ENCODE measurements around the gene IL10RB. TPM values are rescaled to one million over a fixed set of nuclear protein-coding genes. Genes with fewer than 3 reads are reported as not detected.

The IL10RB gene
- total RNA-seq, 1 donor from 2014 or later: 31.1 TPM

DNA sequence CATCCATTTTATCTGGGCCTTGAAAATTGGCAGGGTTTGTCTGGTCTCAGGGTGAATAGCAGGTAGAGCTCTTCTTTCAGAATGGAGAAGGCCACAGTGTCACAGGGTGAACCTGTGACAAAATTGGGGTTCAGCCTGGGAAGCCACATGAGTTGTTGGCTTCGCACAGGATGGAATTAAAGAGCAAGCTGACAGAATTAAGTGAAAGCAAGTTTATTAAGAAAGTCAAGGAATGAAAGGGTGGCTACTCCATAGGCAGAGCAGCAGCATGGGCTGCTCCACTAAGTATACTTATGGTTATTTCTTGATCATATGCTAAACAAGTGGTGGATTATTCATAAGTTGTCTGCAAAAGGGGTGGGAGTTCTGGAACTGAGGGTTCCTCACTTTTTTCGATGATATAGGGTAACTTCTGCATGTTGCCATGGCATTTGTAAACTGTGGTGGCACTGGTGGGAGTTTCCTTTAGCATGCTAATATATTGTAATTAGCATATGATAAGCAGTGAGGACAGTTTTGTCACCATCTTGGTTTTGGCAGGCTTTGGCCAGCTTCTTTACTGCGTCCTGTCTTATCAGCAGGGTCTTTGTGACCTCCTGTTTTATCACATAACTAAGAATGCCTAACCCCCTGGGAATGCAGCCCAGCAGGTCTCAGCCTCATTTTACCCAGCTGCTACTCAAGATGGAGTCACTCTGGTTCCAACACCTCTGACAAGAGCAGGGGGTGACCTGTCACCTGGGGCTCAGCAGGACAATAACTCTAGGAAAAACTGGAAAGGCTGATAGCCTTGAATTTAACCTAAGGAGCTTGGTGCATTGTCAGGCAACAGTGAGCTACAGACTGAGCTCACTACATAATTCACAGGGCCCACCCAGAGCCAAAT is 31.3 kb upstream of the IL10RB start:
- Histone ChIP-seq H3K4me3 (ENCODE audit: low read depth, low read length) (no peak overlapping the region), H3K27me3 (ENCODE audit: control insufficient read depth, insufficient read depth, low read length) (no peaks in the 10 kb centered on the region), H3K36me3 (ENCODE audit: control insufficient read depth, insufficient read depth, low read length) (no peaks in the 10 kb centered on the region)
- DNase-seq (ENCODE audit: low read depth) (no peak), FAIRE-seq (no peak)
- TF ChIP-seq, protein P1, sequence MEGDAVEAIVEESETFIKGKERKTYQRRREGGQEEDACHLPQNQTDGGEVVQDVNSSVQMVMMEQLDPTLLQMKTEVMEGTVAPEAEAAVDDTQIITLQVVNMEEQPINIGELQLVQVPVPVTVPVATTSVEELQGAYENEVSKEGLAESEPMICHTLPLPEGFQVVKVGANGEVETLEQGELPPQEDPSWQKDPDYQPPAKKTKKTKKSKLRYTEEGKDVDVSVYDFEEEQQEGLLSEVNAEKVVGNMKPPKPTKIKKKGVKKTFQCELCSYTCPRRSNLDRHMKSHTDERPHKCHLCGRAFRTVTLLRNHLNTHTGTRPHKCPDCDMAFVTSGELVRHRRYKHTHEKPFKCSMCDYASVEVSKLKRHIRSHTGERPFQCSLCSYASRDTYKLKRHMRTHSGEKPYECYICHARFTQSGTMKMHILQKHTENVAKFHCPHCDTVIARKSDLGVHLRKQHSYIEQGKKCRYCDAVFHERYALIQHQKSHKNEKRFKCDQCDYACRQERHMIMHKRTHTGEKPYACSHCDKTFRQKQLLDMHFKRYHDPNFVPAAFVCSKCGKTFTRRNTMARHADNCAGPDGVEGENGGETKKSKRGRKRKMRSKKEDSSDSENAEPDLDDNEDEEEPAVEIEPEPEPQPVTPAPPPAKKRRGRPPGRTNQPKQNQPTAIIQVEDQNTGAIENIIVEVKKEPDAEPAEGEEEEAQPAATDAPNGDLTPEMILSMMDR (IDR thresholded peaks at IDR 0.05; ENCODE audit: insufficient read depth, low read length, severe bottlenecking): no peak

DNA sequence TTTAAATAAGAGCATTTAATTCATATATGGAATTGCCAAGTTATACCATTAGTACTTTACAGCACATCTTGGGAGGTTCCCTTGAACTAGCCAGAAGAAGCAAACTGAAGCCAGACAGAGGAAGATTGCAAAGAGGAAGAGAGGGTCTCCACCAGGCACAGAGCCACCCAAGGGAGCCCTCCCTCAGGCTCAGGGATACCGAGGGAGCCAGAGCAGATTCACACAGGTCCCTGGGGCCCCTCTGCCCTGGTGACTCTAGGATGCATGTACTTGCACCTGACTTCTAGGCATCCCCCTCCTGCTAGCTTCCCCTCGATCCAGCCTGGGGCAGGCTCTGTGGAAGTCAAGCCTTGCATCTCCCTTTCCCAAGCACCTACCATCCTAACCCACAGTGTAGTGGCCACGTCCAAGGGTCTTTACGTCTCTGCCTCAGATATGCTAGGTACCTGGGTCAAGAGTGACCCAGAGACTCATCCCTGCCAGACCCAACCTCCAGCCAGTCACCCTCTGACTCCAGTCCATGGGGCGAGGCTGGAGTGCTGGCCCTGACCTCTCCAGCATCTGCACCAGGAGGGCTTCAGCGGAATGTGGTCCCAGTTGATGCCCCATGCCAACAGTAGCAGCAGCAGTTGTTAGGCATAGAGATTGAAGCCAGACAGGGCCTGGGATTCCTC is 30.0 kb upstream of the IL10RB start:
- Histone ChIP-seq H3K4me3 (ENCODE audit: low read depth, low read length) (no peak overlapping the region), H3K27me3 (ENCODE audit: control insufficient read depth, insufficient read depth, low read length) (no peaks in the 10 kb centered on the region), H3K36me3 (ENCODE audit: control insufficient read depth, insufficient read depth, low read length) (no peaks in the 10 kb centered on the region)
- TF ChIP-seq, protein P1 (IDR thresholded peaks at IDR 0.05; ENCODE audit: insufficient read depth, low read length, severe bottlenecking): no peak
- FAIRE-seq: no peak
- no peak for DNase-seq (ENCODE audit: low read depth)

DNA sequence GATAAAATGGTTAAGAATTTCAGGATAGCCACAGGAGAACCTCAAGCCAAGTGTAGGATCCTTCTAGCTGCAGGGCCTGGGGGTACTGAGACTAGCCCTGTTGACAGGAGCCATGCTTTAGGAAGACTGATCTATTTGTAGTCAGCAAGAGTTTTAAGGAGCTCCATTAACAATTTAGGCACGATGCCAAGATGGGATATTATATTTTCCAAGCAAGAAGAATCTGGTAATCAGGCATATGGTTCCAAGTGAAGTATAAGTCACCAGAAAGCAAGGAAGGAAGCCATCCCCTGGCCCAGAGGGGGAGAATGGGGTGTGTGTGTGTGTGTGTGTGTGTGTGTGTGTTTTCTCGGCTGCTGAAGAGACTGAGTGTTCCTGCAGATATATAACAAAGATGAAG is 29.4 kb upstream of the IL10RB start:
- FAIRE-seq: no peak
- H3K4me3 ChIP-seq (ENCODE audit: low read depth, low read length): no peak overlapping the region
- no peak for DNase-seq (ENCODE audit: low read depth)
- H3K36me3 ChIP-seq (ENCODE audit: control insufficient read depth, insufficient read depth, low read length): no peaks in the 10 kb centered on the region
- H3K27me3 ChIP-seq (ENCODE audit: control insufficient read depth, insufficient read depth, low read length): no peaks in the 10 kb centered on the region
- TF ChIP-seq, protein P1 (IDR thresholded peaks at IDR 0.05; ENCODE audit: insufficient read depth, low read length, severe bottlenecking): no peak

DNA sequence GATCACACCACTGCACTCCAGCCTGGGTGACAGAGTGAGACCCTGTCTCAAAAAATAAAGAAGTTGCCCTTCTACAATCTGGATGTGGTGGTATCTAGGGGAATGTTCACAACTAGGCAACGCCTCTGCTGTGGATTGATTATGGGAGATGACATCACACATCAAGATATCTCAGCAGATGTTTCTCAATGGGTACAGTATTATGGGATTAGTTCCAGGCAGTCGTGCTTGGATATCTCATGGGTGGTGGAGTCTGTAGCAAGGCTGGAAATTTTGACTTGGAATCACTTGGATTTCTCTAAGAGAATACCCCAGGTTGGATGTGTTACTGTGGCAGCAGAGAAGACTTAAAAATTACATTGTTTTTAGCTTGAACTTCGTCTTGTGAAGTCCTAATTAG is 28.7 kb upstream of the IL10RB start:
- Histone ChIP-seq H3K4me3 (ENCODE audit: low read depth, low read length) (no peak overlapping the region), H3K36me3 (ENCODE audit: control insufficient read depth, insufficient read depth, low read length) (no peaks in the 10 kb centered on the region), H3K27me3 (ENCODE audit: control insufficient read depth, insufficient read depth, low read length) (no peaks in the 10 kb centered on the region)
- FAIRE-seq (no peak), DNase-seq (ENCODE audit: low read depth) (no peak)
- TF ChIP-seq, protein P1 (IDR thresholded peaks at IDR 0.05; ENCODE audit: insufficient read depth, low read length, severe bottlenecking): no peak

DNA sequence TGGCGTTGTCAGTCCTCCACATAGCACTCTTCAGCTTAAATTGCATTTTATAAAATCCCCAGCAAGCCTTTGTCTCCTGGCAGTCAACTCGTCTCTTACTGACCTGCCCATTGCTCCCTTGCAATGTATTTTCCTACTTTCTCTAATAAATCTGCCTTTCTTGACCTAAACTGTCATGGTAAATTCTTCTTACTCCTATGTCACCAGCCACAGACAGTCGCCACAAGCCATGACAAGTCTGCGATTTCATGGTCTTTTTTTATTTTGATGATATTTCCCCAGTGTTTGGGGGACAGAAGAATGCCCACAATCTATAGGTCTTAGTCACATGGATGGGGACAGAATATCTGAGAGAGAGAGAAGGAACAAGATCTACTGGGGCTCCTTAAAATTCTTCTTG is 28.0 kb upstream of the IL10RB start:
- Histone ChIP-seq H3K4me3 (ENCODE audit: low read depth, low read length) (no peak overlapping the region), H3K27me3 (ENCODE audit: control insufficient read depth, insufficient read depth, low read length) (no peaks in the 10 kb centered on the region), H3K36me3 (ENCODE audit: control insufficient read depth, insufficient read depth, low read length) (no peaks in the 10 kb centered on the region)
- TF ChIP-seq, protein P1 (IDR thresholded peaks at IDR 0.05; ENCODE audit: insufficient read depth, low read length, severe bottlenecking): no peak
- FAIRE-seq (no peak), DNase-seq (ENCODE audit: low read depth) (no peak)
